ENCODE data around the gene BTAF1.
"Not testable (repeated sequence)": the region's sequence is repeated elsewhere in the genome, so short reads cannot be mapped to it uniquely, and the experiment has no call there.

BTAF1 gene

GRCh38 chr10:91980319-91980718, 56.7 kb downstream of the BTAF1 start:
- DNase-seq: no peak

GRCh38 chr10:91983416-91983815, 59.8 kb downstream of the BTAF1 start:
- no peak for DNase-seq

- no peak for DNase-seq
Observed at GRCh38 chr10:91987397-91988037, 63.9 kb downstream of the BTAF1 start.

GRCh38 chr10:91992031-91992430, 68.5 kb downstream of the BTAF1 start:
- DNase-seq: no peak

GRCh38 chr10:91996266-91996665, 72.7 kb downstream of the BTAF1 start:
- no peak for DNase-seq

- no peak for DNase-seq
Observed at GRCh38 chr10:92001581-92001980, 78.0 kb downstream of the BTAF1 start.

GRCh38 chr10:92001995-92002394, 78.4 kb downstream of the BTAF1 start:
- DNase-seq: no peak

GRCh38 chr10:92003258-92003657, 79.7 kb downstream of the BTAF1 start:
- no peak for DNase-seq

- DNase-seq: no peak
Observed at GRCh38 chr10:92005978-92006377, 82.4 kb downstream of the BTAF1 start.

- DNase-seq: no peak
Observed at GRCh38 chr10:92009445-92009844, 85.9 kb downstream of the BTAF1 start.

- no peak for DNase-seq
Observed at GRCh38 chr10:92010047-92010735, 86.6 kb downstream of the BTAF1 start.

GRCh38 chr10:92011560-92012214, 88.1 kb downstream of the BTAF1 start:
- no peak for DNase-seq

GRCh38 chr10:92014620-92015019, 91.0 kb downstream of the BTAF1 start:
- DNase-seq: no peak

- DNase-seq: no peak
Observed at GRCh38 chr10:92024700-92025099, 101.1 kb downstream of the BTAF1 start.

GRCh38 chr10:92025340-92025739, 101.8 kb downstream of the BTAF1 start:
- DNase-seq: not testable (repeated sequence)

- DNase-seq: no peak
Observed at GRCh38 chr10:92027141-92027540, 103.6 kb downstream of the BTAF1 start.

GRCh38 chr10:92031580-92031979, 108.0 kb downstream of the BTAF1 start:
- no peak for DNase-seq

GRCh38 chr10:92033070-92033469, 109.5 kb downstream of the BTAF1 start:
- not testable (repeated sequence) for DNase-seq

GRCh38 chr10:92038949-92039348, 115.4 kb downstream of the BTAF1 start:
- no peak for DNase-seq

GRCh38 chr10:92042541-92042940, 119.0 kb downstream of the BTAF1 start:
- no peak for DNase-seq

GRCh38 chr10:92045641-92046106, 122.1 kb downstream of the BTAF1 start:
- DNase-seq: no peak

GRCh38 chr10:92047215-92047614, 123.6 kb downstream of the BTAF1 start:
- DNase-seq: no peak

- no peak for DNase-seq
Observed at GRCh38 chr10:92052088-92052487, 128.5 kb downstream of the BTAF1 start.

- DNase-seq: no peak
Observed at GRCh38 chr10:92052741-92053140, 129.2 kb downstream of the BTAF1 start.

Data from activated CD4-positive, alpha-beta T cell treated with anti-CD3 and anti-CD28 coated beads for 1 hour (primary cell).